HepG2 (cell line): Measurements from ENCODE around the gene FAM222B. TPM values are rescaled to one million over a fixed set of nuclear protein-coding genes. Genes with fewer than 3 reads are reported as not detected.

Source experiments
- GMEB1 ChIP-seq: sonication (generic); formaldehyde crosslinking; IDR thresholded peaks from 2 replicates; pipeline ENCODE4 v1.5.1; 2020; ENCODE audit warnings: missing genetic modification reagents, mild to moderate bottlenecking, borderline replicate concordance
- HNF4G ChIP-seq, 2 experiments: sonication (generic) in 1 of 2; formaldehyde crosslinking in 1 of 2; IDR thresholded peaks; 2 replicates each; pipeline versions ENCODE4 v1.4.0 to v1.6.1; 2011 to 2020; ENCODE audit warnings: borderline replicate concordance in 2 of 2, low read depth in 2 of 2, mild to moderate bottlenecking in 2 of 2, low read length in 1 of 2, missing genetic modification reagents in 1 of 2, moderate library complexity in 1 of 2
- KIAA2018 ChIP-seq: sonication (generic); formaldehyde crosslinking; IDR thresholded peaks from 2 replicates; pipeline ENCODE4 v1.5.0; 2020; ENCODE audit warnings: mild to moderate bottlenecking, missing genetic modification reagents, borderline replicate concordance
- MNT ChIP-seq: fragments of 450-650 bp; IDR thresholded peaks from 2 replicates; pipeline ENCODE4 v1.6.1; 2016
- MXD3 ChIP-seq: IDR thresholded peaks from 2 replicates; pipeline ENCODE4 v1.6.1; 2016; ENCODE audit warnings: mild to moderate bottlenecking, missing biosample characterization, missing genetic modification reagents
- NFRKB ChIP-seq: fragments of 450-650 bp; IDR thresholded peaks from 2 replicates; pipeline ENCODE4 v1.6.1; 2017
- PCBP1 ChIP-seq: fragments of 200-400 bp; formaldehyde crosslinking; IDR thresholded peaks from 2 replicates; pipeline ENCODE4 v1.6.1; 2017; ENCODE audit warnings: mild to moderate bottlenecking, low read depth, low read length, borderline replicate concordance
- RAD21 ChIP-seq: fragments of 450-650 bp; formaldehyde crosslinking; IDR thresholded peaks from 2 replicates; pipeline ENCODE4 v1.5.0; 2020; ENCODE audit warnings: mild to moderate bottlenecking
- ZC3H13 ChIP-seq: sonication (generic); formaldehyde crosslinking; IDR thresholded peaks from 2 replicates; pipeline ENCODE4 v1.8.1; 2023; ENCODE audit warnings: mild to moderate bottlenecking, missing genetic modification reagents, moderate library complexity
- ZFP62 ChIP-seq: sonication (generic); formaldehyde crosslinking; IDR thresholded peaks from 2 replicates; pipeline ENCODE4 v1.4.0; 2020; ENCODE audit warnings: missing genetic modification reagents
- ZNF839 ChIP-seq: sonication (generic); formaldehyde crosslinking; IDR thresholded peaks from 2 replicates; pipeline ENCODE4 v1.4.0; 2020; ENCODE audit warnings: missing genetic modification reagents, mild to moderate bottlenecking, borderline replicate concordance
- polyA plus RNA-seq, 8 experiments: library from polyadenylated mRNA; depleted of rRNA in 3 of 8; stranded (reverse) in 7 of 8; unstranded in 1 of 8; fragments of >200 nt; fragmentation: Illumina TruSeq in 4 of 8; extraction: Trizol in 4 of 8; gene quantifications; 2 replicates each; pipeline versions ENCODE4 v1.2.1 to v1.2.3, GENCODE V29; 2011 to 2016; ENCODE audit warnings: low read depth in 4 of 8, missing spikeins in 1 of 8, mixed read lengths in 1 of 8; ENCODE audit not compliant: insufficient read depth in 1 of 8
- total RNA-seq, 5 experiments: library from RNA; depleted of rRNA; stranded (reverse); fragments of >200 nt; fragmentation: Illumina TruSeq; extraction: Trizol; gene quantifications; 2 replicates each; pipeline ENCODE4 v1.2.3, GENCODE V29; 2016; ENCODE audit warnings: low read depth in 1 of 5

Gene FAM222B
- total and polyA plus RNA-seq, 2 of the 13 experiments (the other 11 are each of a cell fraction or from before 2014, with no cell fraction given): 3.5 to 7.3 TPM

GRCh38 chr17:28743243-28744103 is 99.1 kb downstream of the FAM222B start, which contains the start of gene TRAF4 (continued):
- no peak for TF ChIP-seq KIAA2018 (CRISPR knock-in tag)
- no peak for TF ChIP-seq NFRKB
- TF ChIP-seq ZNF839: no peak
- TF ChIP-seq PCBP1: no peak
- TF ChIP-seq ZFP62 (CRISPR knock-in tag): no peak
- peak; percentile 70 for TF ChIP-seq RAD21 (CRISPR knock-in tag)
- TF ChIP-seq GMEB1 (CRISPR knock-in tag): no peak
- TF ChIP-seq ZC3H13 (CRISPR knock-in tag): no peak; the same call in 1 of the 2 replicates
- TF ChIP-seq MNT: no peak
- TF ChIP-seq HNF4G (IDR thresholded peaks at IDR 0.05; ENCODE audit: borderline replicate concordance, low read depth, low read length): no peak
- TF ChIP-seq HNF4G (CRISPR knock-in tag; IDR thresholded peaks at IDR 0.05; ENCODE audit: borderline replicate concordance, low read depth): no peak
- peak; percentile 25; the same call in 1 of the 2 replicates for TF ChIP-seq MXD3
